CD4-positive, alpha-beta T cell treated with Interferon alpha-2 for 1 hour (primary cell): ENCODE measurements around the gene PRKCB.
"Not testable (repeated sequence)": the region's sequence is repeated elsewhere in the genome, so short reads cannot be mapped to it uniquely, and the experiment has no call there.

Experiments
- DNase-seq, 2 donors: peaks; one replicate each; pipeline ENCODE4 v3.0.0-alpha.2; 2020 to 2022

The PRKCB gene

GRCh38 chr16:24010440-24011089, 174.8 kb downstream of the PRKCB start:
- peak; percentile 78 to 84 for DNase-seq

- no peak for DNase-seq
Measured at GRCh38 chr16:24011237-24011636, 175.5 kb downstream of the PRKCB start.

GRCh38 chr16:24013054-24013636, 177.4 kb downstream of the PRKCB start:
- DNase-seq: no peak

- peak; percentile 77 to 90 for DNase-seq
Measured at GRCh38 chr16:24013864-24014645, 178.3 kb downstream of the PRKCB start.

GRCh38 chr16:24014955-24015354, 179.2 kb downstream of the PRKCB start:
- DNase-seq: not testable (repeated sequence)

GRCh38 chr16:24015923-24016322, 180.1 kb downstream of the PRKCB start:
- DNase-seq: no peak

- DNase-seq: no peak
Measured at GRCh38 chr16:24018485-24018884, 182.7 kb downstream of the PRKCB start.

GRCh38 chr16:24022797-24023196, 187.0 kb downstream of the PRKCB start:
- DNase-seq: no peak

GRCh38 chr16:24023621-24024020, 187.8 kb downstream of the PRKCB start:
- DNase-seq: no peak

- no peak for DNase-seq
Measured at GRCh38 chr16:24024971-24025370, 189.2 kb downstream of the PRKCB start.

- no peak for DNase-seq
Measured at GRCh38 chr16:24027466-24027865, 191.7 kb downstream of the PRKCB start.

- DNase-seq: not testable (repeated sequence)
Measured at GRCh38 chr16:24029841-24030240, 194.1 kb downstream of the PRKCB start.

- DNase-seq: peak; percentile 22 to 43
Measured at GRCh38 chr16:24035127-24035842, 199.5 kb downstream of the PRKCB start.

- no peak for DNase-seq
Measured at GRCh38 chr16:24036038-24036543, 200.3 kb downstream of the PRKCB start.

- DNase-seq: peak; percentile 19 to 60
Measured at GRCh38 chr16:24036614-24037013, 200.8 kb downstream of the PRKCB start.

GRCh38 chr16:24037335-24037734, 201.6 kb downstream of the PRKCB start:
- no peak for DNase-seq

- peak; percentile 72 to 82 for DNase-seq
Measured at GRCh38 chr16:24041834-24042631, 206.2 kb downstream of the PRKCB start.

- no peak for DNase-seq
Measured at GRCh38 chr16:24044467-24044866, 208.7 kb downstream of the PRKCB start.

GRCh38 chr16:24045641-24046040, 209.9 kb downstream of the PRKCB start:
- no peak for DNase-seq

GRCh38 chr16:24046442-24046841, 210.7 kb downstream of the PRKCB start:
- no peak for DNase-seq

GRCh38 chr16:24049113-24049512, 213.3 kb downstream of the PRKCB start:
- peak in 1 of 2 donors; percentile 14 for DNase-seq

- no peak for DNase-seq
Measured at GRCh38 chr16:24051125-24051524, 215.3 kb downstream of the PRKCB start.
